GM12892 (cell line): Measurements from ENCODE around the gene EYS.

Experiments used
- POLR2A ChIP-seq: IDR thresholded peaks from 2 replicates; pipeline ENCODE4 v1.6.1; 2011; ENCODE audit warnings: low read depth, low read length, control low read depth
- POLR2AphosphoS5 ChIP-seq: IDR thresholded peaks from 2 replicates; pipeline ENCODE4 v1.6.1; 2011; ENCODE audit warnings: low read depth, low read length, control low read depth

- TF ChIP-seq POLR2AphosphoS5 (no peak), POLR2A (no peak)
Observed at GRCh38 chr6:64664480-64664879, 1042.5 kb downstream of the EYS start.
